H1 (cell line): ENCODE measurements around the gene ACBD6. TPM values are rescaled to one million over a fixed set of nuclear protein-coding genes. Genes with fewer than 3 reads are reported as not detected.

ENCODE experiments used
- CTCF ChIA-PET: fragments of 300-600 bp; sonication (Branson Sonifier 250); formaldehyde crosslinking; loops from one replicate; lab custom pipeline; 2021; ENCODE audit not compliant: partially characterized antibody; lab: Charles Lee
- POLR2A ChIA-PET: fragments of 300-600 bp; sonication (Branson Sonifier 250); formaldehyde crosslinking; loops from one replicate; lab custom pipeline; 2021; ENCODE audit warnings: inconsistent platforms; ENCODE audit not compliant: partially characterized antibody; lab: Charles Lee
- DNase-seq, 2 experiments: peaks; one replicate each; pipeline versions ENCODE4 v3.0.0 to v3.0.0-alpha.2; 2010 to 2022; ENCODE audit warnings: low spot score in 2 of 2, low read depth in 1 of 2, mixed read lengths in 1 of 2
- FAIRE-seq: peaks from 2 replicates; lab custom pipeline; 2011; peaks lifted over from hg19 to GRCh38; lab: Jason Lieb, UNC
- H2AFZ ChIP-seq: 2 replicates; pipeline ENCODE4 v1.8.1; 2012; ENCODE audit warnings: low read length, inconsistent platforms
- H2AK5ac ChIP-seq: 2 replicates; pipeline ENCODE4 v1.6.1; 2013; ENCODE audit warnings: low read depth, low read length
- H2BK120ac ChIP-seq: replicated peaks from 2 replicates; pipeline ENCODE3; 2013; ENCODE audit warnings: low read depth, low read length, inconsistent platforms
- H2BK12ac ChIP-seq: 2 replicates; pipeline ENCODE4 v1.6.1; 2013; ENCODE audit warnings: low read depth, low read length
- H2BK15ac ChIP-seq: 2 replicates; pipeline ENCODE4 v1.6.1; 2013; ENCODE audit warnings: low read length
- H2BK20ac ChIP-seq: 2 replicates; pipeline ENCODE4 v1.6.1; 2013; ENCODE audit warnings: low read length
- H2BK5ac ChIP-seq: 2 replicates; pipeline ENCODE4 v1.6.1; 2013; ENCODE audit warnings: low read depth, low read length
- H3K14ac ChIP-seq: 2 replicates; pipeline ENCODE4 v1.6.1; 2013; ENCODE audit warnings: inconsistent platforms; ENCODE audit not compliant: insufficient read length
- H3K18ac ChIP-seq: 2 replicates; pipeline ENCODE4 v1.6.1; 2013; ENCODE audit warnings: low read length; ENCODE audit errors: extremely low read depth
- H3K23ac ChIP-seq: 2 replicates; pipeline ENCODE4 v1.6.1; 2013; ENCODE audit warnings: inconsistent platforms; ENCODE audit not compliant: insufficient read length
- H3K23me2 ChIP-seq: 2 replicates; pipeline ENCODE4 v1.6.1; 2013; ENCODE audit warnings: low read depth, low read length
- H3K27ac ChIP-seq: 2 replicates; pipeline ENCODE4 v1.6.1; 2011; ENCODE audit warnings: low read depth, low read length, inconsistent platforms
- H3K27me3 ChIP-seq, 4 experiments: replicated peaks in 1 of 4; 1 replicate in 1 of 4; 2 replicates in 3 of 4; pipeline versions ENCODE4 v1.6.1 to v1.8.1; 2011 to 2013; ENCODE audit warnings: low read length in 3 of 4, mild to moderate bottlenecking in 3 of 4, inconsistent platforms in 2 of 4, mixed read lengths in 2 of 4, moderate library complexity in 1 of 4; ENCODE audit not compliant: control insufficient read depth in 3 of 4, insufficient read depth in 3 of 4; ENCODE audit errors: extremely low read depth in 1 of 4
- H3K36me3 ChIP-seq, 4 experiments: 2 replicates each; pipeline versions ENCODE4 v1.6.1 to v1.8.1; 2011 to 2013; ENCODE audit warnings: mild to moderate bottlenecking in 4 of 4, low read length in 3 of 4, moderate library complexity in 2 of 4, control low read depth in 1 of 4, inconsistent platforms in 1 of 4; ENCODE audit not compliant: insufficient read depth in 4 of 4, control insufficient read depth in 2 of 4
- H3K4ac ChIP-seq: replicated peaks from 2 replicates; pipeline ENCODE3; 2013; ENCODE audit warnings: low read length, low read depth, mixed read lengths, inconsistent platforms; ENCODE audit not compliant: insufficient read length
- H3K4me1 ChIP-seq, 4 experiments: replicated peaks in 1 of 4; 1 replicate in 1 of 4; 2 replicates in 3 of 4; pipeline versions ENCODE4 v1.6.1 to v1.8.1; 2011 to 2013; ENCODE audit warnings: low read length in 3 of 4, inconsistent platforms in 2 of 4, mixed read lengths in 1 of 4; ENCODE audit not compliant: insufficient read depth in 4 of 4, control insufficient read depth in 3 of 4
- H3K4me2 ChIP-seq, 2 experiments: 2 replicates each; pipeline versions ENCODE4 v1.6.1 to v1.8.1; 2011 to 2013; ENCODE audit warnings: low read depth in 2 of 2, low read length in 2 of 2, control low read depth in 1 of 2, inconsistent platforms in 1 of 2, mild to moderate bottlenecking in 1 of 2; ENCODE audit not compliant: insufficient read depth in 1 of 2
- H3K4me3 ChIP-seq, 4 experiments: fragments of 200-600, 300-600 bp in 1 of 4; sonication (generic), shearing (Covaris generic), sonication (Bioruptor Twin) in 1 of 4; 2 replicates each; pipeline versions ENCODE4 v1.5.1 to v1.8.1; 2011 to 2016; ENCODE audit warnings: low read length in 4 of 4, low read depth in 3 of 4, control low read depth in 2 of 4, inconsistent platforms in 2 of 4, mild to moderate bottlenecking in 2 of 4, mixed read lengths in 1 of 4, moderate library complexity in 1 of 4; ENCODE audit not compliant: insufficient read depth in 2 of 4; ENCODE audit errors: extremely low read depth in 1 of 4
- H3K56ac ChIP-seq: replicated peaks from 2 replicates; pipeline ENCODE3; 2013; ENCODE audit warnings: low read depth, mild to moderate bottlenecking, mixed read lengths, low read length, inconsistent platforms; ENCODE audit not compliant: insufficient read length
- H3K79me1 ChIP-seq: 2 replicates; pipeline ENCODE4 v1.6.1; 2013; ENCODE audit warnings: low read depth, low read length, control low read depth
- H3K79me2 ChIP-seq, 2 experiments: 2 replicates each; pipeline versions ENCODE4 v1.6.1 to v1.8.1; 2012 to 2013; ENCODE audit warnings: low read length in 2 of 2, mild to moderate bottlenecking in 2 of 2, inconsistent platforms in 1 of 2; ENCODE audit not compliant: insufficient read depth in 2 of 2, control insufficient read depth in 1 of 2
- H3K9ac ChIP-seq, 4 experiments: replicated peaks in 1 of 4; 1 replicate in 1 of 4; 2 replicates in 3 of 4; pipeline versions ENCODE4 v1.6.1 to v1.8.1; 2011 to 2013; ENCODE audit warnings: low read depth in 3 of 4, low read length in 3 of 4, control low read depth in 2 of 4, mild to moderate bottlenecking in 2 of 4, moderate library complexity in 2 of 4, inconsistent platforms in 1 of 4; ENCODE audit errors: extremely low read depth in 1 of 4
- H3K9me3 ChIP-seq, 2 experiments: 2 replicates each; pipeline versions ENCODE4 v1.6.1 to v1.8.1; 2012 to 2013; ENCODE audit warnings: mild to moderate bottlenecking in 2 of 2, moderate library complexity in 2 of 2, control low read depth in 1 of 2, inconsistent platforms in 1 of 2, low read depth in 1 of 2, low read length in 1 of 2, mixed read lengths in 1 of 2; ENCODE audit not compliant: insufficient read depth in 2 of 2
- H4K20me1 ChIP-seq, 2 experiments: replicated peaks in 1 of 2; 2 replicates each; pipeline versions ENCODE3 to v1.8.1; 2011 to 2013; ENCODE audit warnings: inconsistent platforms in 2 of 2, low read length in 2 of 2, mild to moderate bottlenecking in 1 of 2; ENCODE audit not compliant: insufficient read depth in 2 of 2, control insufficient read depth in 1 of 2
- H4K5ac ChIP-seq: 2 replicates; pipeline ENCODE4 v1.6.1; 2013; ENCODE audit warnings: low read length, low read depth, mixed read lengths, inconsistent platforms; ENCODE audit not compliant: insufficient read length
- H4K8ac ChIP-seq: 2 replicates; pipeline ENCODE4 v1.8.0; 2013; ENCODE audit warnings: mild to moderate bottlenecking, moderate library complexity, low read length, inconsistent platforms; ENCODE audit not compliant: insufficient read depth; ENCODE audit errors: extremely low read depth
- H4K91ac ChIP-seq: replicated peaks from 2 replicates; pipeline ENCODE3; 2013; ENCODE audit warnings: low read length, mixed read lengths, inconsistent platforms; ENCODE audit not compliant: insufficient read length
- BACH1 ChIP-seq: IDR thresholded peaks from 2 replicates; pipeline ENCODE4 v1.6.1; 2012; ENCODE audit warnings: low read length, improper control_type of control experiment
- E2F6 ChIP-seq: IDR thresholded peaks from 2 replicates; pipeline ENCODE4 v1.6.1; 2012; ENCODE audit warnings: inconsistent platforms
- KDM5A ChIP-seq: fragments of 200-600 bp; IDR thresholded peaks from 2 replicates; pipeline ENCODE4 v1.7.1; 2012; ENCODE audit warnings: mild to moderate bottlenecking, low read length, inconsistent platforms, mixed read lengths
- NANOG ChIP-seq: IDR thresholded peaks from 2 replicates; pipeline ENCODE4 v1.6.1; 2011; ENCODE audit warnings: low read length, low read depth, mild to moderate bottlenecking, inconsistent platforms; ENCODE audit not compliant: insufficient read depth, poor library complexity, severe bottlenecking
- NRF1 ChIP-seq: IDR thresholded peaks from 2 replicates; pipeline ENCODE4 v1.6.1; 2011; ENCODE audit warnings: mild to moderate bottlenecking, low read depth, low read length, improper control_type of control experiment
- POLR2A ChIP-seq, 2 experiments: IDR thresholded peaks; 1 replicate in 1 of 2; 2 replicates in 1 of 2; pipeline ENCODE4 v1.6.1; 2011; ENCODE audit warnings: low read depth in 2 of 2, low read length in 2 of 2, mild to moderate bottlenecking in 2 of 2; ENCODE audit errors: control extremely low read depth in 1 of 2
- POLR2AphosphoS5 ChIP-seq: IDR thresholded peaks from 2 replicates; pipeline ENCODE4 v1.6.1; 2011; ENCODE audit warnings: low read depth, low read length
- RFX5 ChIP-seq: IDR thresholded peaks from 2 replicates; pipeline ENCODE4 v1.6.1; 2011; ENCODE audit warnings: low read depth, low read length, improper control_type of control experiment, borderline replicate concordance
- SP1 ChIP-seq: IDR thresholded peaks from 2 replicates; pipeline ENCODE4 v1.6.1; 2011; ENCODE audit warnings: low read depth, low read length
- TBP ChIP-seq: IDR thresholded peaks from 2 replicates; pipeline ENCODE4 v1.6.1; 2011; ENCODE audit warnings: low read depth, low read length, improper control_type of control experiment
- WGBS, 2 experiments: shearing (Covaris generic) in 1 of 2; methylation state at CpG; one replicate each; pipeline versions ENCODE4 v1.1.6 to v1.1.7; 2013 to 2015; ENCODE audit warnings: low lambda C conversion rate in 2 of 2, mixed read lengths in 2 of 2, inconsistent platforms in 1 of 2, low coverage in 1 of 2, missing lambda C conversion rate in 1 of 2; ENCODE audit not compliant: insufficient replicate concordance in 2 of 2, insufficient coverage in 1 of 2, insufficient read length in 1 of 2; ENCODE audit errors: extremely low coverage in 1 of 2, missing lambda C conversion rate in 1 of 2; 5-methylcytosine and 5-hydroxymethylcytosine counted together
- polyA plus RNA-seq, 7 experiments: library from polyadenylated mRNA; depleted of rRNA in 3 of 7; stranded (reverse) in 5 of 7; unstranded in 2 of 7; fragments of >200 nt in 5 of 7; fragments of 200-250 nt in 2 of 7; gene quantifications; 1 replicate in 5 of 7; 2 replicates in 1 of 7; 4 replicates in 1 of 7; pipeline versions ENCODE4 v1.2.1 to v1.2.3, GENCODE V29; 2011 to 2013; ENCODE audit warnings: missing spikeins in 2 of 7, mixed read lengths in 2 of 7
- total RNA-seq: library from RNA; stranded (reverse); fragmentation: NEBNext Ultra II Directional; extraction: Animal tissue kit (Norgen Biotek cat#: 25700); gene quantifications from 2 replicates; pipeline ENCODE4 v1.2.1, GENCODE V29; 2021

ACBD6 gene
- total and polyA plus RNA-seq, 2 of the 8 experiments (the other 6 are each of a cell fraction or from before 2014, with no cell fraction given) = 52.0 to 67.7 TPM

- Histone ChIP-seq H3K9me3 (no peaks in the 10 kb centered on the region), H3K9ac (no peak overlapping the region), H4K5ac (no peak overlapping the region), H3K27ac (no peak overlapping the region), H3K14ac (no peak overlapping the region), H3K79me2 (no peaks in the 10 kb centered on the region), H2BK15ac (no peak overlapping the region), H2AK5ac (no peak overlapping the region), H3K23me2 (no peaks in the 10 kb centered on the region), H3K23ac (no peak overlapping the region), H3K18ac (no peak overlapping the region), H4K91ac (no peak overlapping the region), H3K27me3 (no peaks in the 10 kb centered on the region), H2BK5ac (no peak overlapping the region), H2BK12ac (no peak overlapping the region), H2BK120ac (no peak overlapping the region), H3K4me1 (no peaks in the 10 kb centered on the region), H2AFZ (no peak overlapping the region), H4K20me1 (no peaks in the 10 kb centered on the region), H3K4ac (no peak overlapping the region), H3K4me3 (no peak overlapping the region), H3K56ac (no peak overlapping the region), H3K4me2 (no peak overlapping the region), H4K8ac (no peak overlapping the region), H3K36me3 (no peaks in the 10 kb centered on the region), H3K79me1 (no peaks in the 10 kb centered on the region), H2BK20ac (no peak overlapping the region)
- ChIA-PET POLR2A (no interaction called here), CTCF (interaction anchor here (1.3 kb wide), 1 partner anchor 65 kb away, joined by 3 read pairs; no protein-coding TSS in a partner anchor)
- 92% methylated on average over 7 of the region's 7 CpGs; no CpG with 5 or more reads in 1 of the 2 experiments for WGBS, 2 experiments
- no peak for FAIRE-seq
- no peak for DNase-seq
- TF ChIP-seq E2F6 (no peak), SP1 (no peak), TBP (no peak), KDM5A (no peak), NRF1 (no peak), POLR2A (IDR thresholded peaks at IDR 0.05; ENCODE audit: control extremely low read depth in 1 of 2, low read depth in 2 of 2, low read length in 2 of 2) (no peak), POLR2AphosphoS5 (no peak), BACH1 (no peak), RFX5 (no peak), NANOG (no peak)
These were observed 202.7 kb downstream of the ACBD6 start for GRCh38 chr1:180299479-180300221.
